Measurements from ENCODE around the gene ZNF839. TPM values are rescaled to one million over a fixed set of nuclear protein-coding genes. Genes with fewer than 3 reads are reported as not detected.

ZNF839 gene
- total and polyA plus RNA-seq, 2 experiments from 2014 or later: 8.3 to 9.8 TPM

DNA sequence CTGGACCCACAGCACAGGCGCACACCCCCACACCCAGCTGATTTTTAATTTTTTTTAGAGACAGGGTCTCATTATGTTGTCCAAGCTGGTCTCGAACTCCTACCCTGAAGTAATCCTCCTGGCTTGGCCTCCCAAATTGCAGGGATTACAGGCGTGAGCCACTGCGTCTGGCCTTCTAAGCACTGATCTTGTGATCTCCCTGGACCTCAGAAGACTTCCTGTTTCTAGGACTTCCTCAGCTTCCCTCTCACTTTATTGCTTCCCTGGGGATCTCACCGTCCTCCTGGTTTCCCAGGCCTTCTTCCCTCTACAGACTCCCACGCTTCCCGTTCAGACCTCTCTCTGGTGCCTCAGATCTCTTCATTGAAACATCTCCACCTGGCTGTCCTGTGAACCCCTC lies 13.8 kb downstream of the ZNF839 start:
- no peak overlapping the region for H3K27ac ChIP-seq
- no peaks in the 10 kb centered on the region for H4K20me1 ChIP-seq (ENCODE audit: insufficient read depth, poor library complexity, severe bottlenecking)
- no peaks in the 10 kb centered on the region for H3K9me2 ChIP-seq (replicated peaks; ENCODE audit: insufficient read depth)
- TF ChIP-seq, protein P1, sequence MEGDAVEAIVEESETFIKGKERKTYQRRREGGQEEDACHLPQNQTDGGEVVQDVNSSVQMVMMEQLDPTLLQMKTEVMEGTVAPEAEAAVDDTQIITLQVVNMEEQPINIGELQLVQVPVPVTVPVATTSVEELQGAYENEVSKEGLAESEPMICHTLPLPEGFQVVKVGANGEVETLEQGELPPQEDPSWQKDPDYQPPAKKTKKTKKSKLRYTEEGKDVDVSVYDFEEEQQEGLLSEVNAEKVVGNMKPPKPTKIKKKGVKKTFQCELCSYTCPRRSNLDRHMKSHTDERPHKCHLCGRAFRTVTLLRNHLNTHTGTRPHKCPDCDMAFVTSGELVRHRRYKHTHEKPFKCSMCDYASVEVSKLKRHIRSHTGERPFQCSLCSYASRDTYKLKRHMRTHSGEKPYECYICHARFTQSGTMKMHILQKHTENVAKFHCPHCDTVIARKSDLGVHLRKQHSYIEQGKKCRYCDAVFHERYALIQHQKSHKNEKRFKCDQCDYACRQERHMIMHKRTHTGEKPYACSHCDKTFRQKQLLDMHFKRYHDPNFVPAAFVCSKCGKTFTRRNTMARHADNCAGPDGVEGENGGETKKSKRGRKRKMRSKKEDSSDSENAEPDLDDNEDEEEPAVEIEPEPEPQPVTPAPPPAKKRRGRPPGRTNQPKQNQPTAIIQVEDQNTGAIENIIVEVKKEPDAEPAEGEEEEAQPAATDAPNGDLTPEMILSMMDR (IDR thresholded peaks at IDR 0.05; ENCODE audit: poor library complexity): no peak
- TF ChIP-seq EZH2 (IDR thresholded peaks at IDR 0.05; ENCODE audit: borderline replicate concordance): no peak
- TF ChIP-seq EZH2phosphoT487 (IDR thresholded peaks at IDR 0.05; ENCODE audit: low read depth, severe bottlenecking, unreplicated experiment): no peak
- DNase-seq (ENCODE audit: low spot score): no peak
- no peaks in the 10 kb centered on the region for H3K27me3 ChIP-seq
- no peak overlapping the region for H3K4me3 ChIP-seq
- no peak overlapping the region for H3K4me2 ChIP-seq
- no peaks in the 10 kb centered on the region for H3K9me3 ChIP-seq (ENCODE audit: low read depth)
- no peaks in the 10 kb centered on the region for H3K4me1 ChIP-seq (ENCODE audit: insufficient read depth)
- 87% methylated on average over 7 of the region's 7 CpGs for WGBS (ENCODE audit: low lambda C conversion rate, missing lambda C conversion rate)
- no peaks in the 10 kb centered on the region for H3K36me3 ChIP-seq (replicated peaks; ENCODE audit: insufficient read depth, low read depth)
- H3K79me2 ChIP-seq: no peaks in the 10 kb centered on the region
- H2AFZ ChIP-seq: no peak overlapping the region

DNA sequence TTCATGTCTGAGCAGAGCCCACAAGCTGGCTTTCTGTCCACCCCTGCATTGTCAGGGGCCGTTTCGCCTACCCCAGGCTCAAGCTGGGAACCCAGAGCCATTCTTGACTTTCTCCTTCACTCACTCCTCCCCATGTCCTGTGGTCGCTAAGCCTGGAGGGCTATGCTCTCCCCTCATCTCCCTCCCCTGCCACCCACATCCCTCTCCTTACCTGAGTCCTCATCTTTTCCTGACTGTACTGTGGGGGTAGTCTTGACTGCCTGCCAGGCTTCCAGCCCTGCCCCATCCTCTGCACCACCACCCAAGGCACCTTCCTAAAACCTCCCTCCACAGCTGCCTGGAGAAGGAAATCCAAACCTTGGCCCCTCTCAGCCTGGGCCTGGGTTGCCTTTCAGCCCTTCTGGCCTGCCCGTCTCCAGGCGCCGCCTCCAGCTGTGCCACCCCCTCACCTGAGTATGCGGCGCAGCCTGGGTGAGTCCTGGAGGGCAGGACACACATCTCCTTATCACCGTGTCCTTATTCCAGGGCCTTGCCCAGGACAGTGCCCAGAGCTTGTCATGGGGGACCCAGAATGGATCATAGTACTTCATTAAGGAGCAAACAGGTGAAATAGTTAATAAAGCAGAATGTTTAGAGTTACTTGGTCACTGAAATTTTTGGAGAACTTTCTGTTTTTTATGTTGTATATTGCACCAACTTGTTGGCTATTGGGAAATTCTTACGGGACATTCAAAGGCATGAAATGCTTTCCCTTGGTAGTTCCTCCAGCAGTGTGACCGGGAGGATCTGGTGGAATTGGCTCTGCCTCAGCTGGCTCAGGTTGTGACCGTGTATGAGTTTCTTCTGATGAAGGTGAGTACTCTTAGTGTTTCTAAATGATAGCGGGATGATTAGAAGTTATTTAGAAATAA lies 14.5 kb downstream of the ZNF839 start:
- Histone ChIP-seq H3K27ac (no peak overlapping the region), H3K9me2 (replicated peaks; ENCODE audit: insufficient read depth) (no peaks in the 10 kb centered on the region), H3K4me2 (no peak overlapping the region), H3K36me3 (replicated peaks; ENCODE audit: insufficient read depth, low read depth) (no peaks in the 10 kb centered on the region), H2AFZ (no peak overlapping the region), H3K79me2 (no peaks in the 10 kb centered on the region), H4K20me1 (ENCODE audit: insufficient read depth, poor library complexity, severe bottlenecking) (no peaks in the 10 kb centered on the region), H3K4me1 (ENCODE audit: insufficient read depth) (no peaks in the 10 kb centered on the region), H3K9me3 (ENCODE audit: low read depth) (no peaks in the 10 kb centered on the region), H3K4me3 (no peak overlapping the region), H3K27me3 (no peaks in the 10 kb centered on the region)
- TF ChIP-seq EZH2 (IDR thresholded peaks at IDR 0.05; ENCODE audit: borderline replicate concordance): no peak
- TF ChIP-seq, protein P1 (IDR thresholded peaks at IDR 0.05; ENCODE audit: poor library complexity): no peak
- TF ChIP-seq EZH2phosphoT487 (IDR thresholded peaks at IDR 0.05; ENCODE audit: low read depth, severe bottlenecking, unreplicated experiment): no peak
- no peak for DNase-seq (ENCODE audit: low spot score)
- WGBS (ENCODE audit: low lambda C conversion rate, missing lambda C conversion rate): 98% methylated on average over 13 of the region's 13 CpGs

DNA sequence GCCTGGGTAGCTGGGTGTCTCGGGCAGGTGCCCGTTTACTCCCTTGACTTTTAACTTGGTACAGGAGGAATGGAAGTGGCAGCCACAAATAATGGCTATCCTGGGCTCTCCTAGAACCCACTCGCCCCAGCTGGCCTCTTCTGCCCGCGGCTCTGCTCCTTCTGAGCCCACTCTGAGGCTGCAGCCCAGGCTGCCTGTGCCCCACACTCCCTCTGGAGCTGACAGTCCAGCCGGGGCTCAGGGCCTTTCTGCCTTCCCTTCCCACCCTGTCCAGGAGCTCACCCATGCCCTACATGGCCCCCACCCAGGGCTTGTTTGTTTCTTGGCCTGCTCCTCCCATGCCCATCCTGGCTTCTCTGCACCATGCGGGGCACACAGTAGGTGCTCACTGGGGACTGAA lies 15.6 kb downstream of the ZNF839 start:
- no peaks in the 10 kb centered on the region for H3K36me3 ChIP-seq (replicated peaks; ENCODE audit: insufficient read depth, low read depth)
- H3K79me2 ChIP-seq: no peaks in the 10 kb centered on the region
- no peaks in the 10 kb centered on the region for H4K20me1 ChIP-seq (ENCODE audit: insufficient read depth, poor library complexity, severe bottlenecking)
- H3K4me3 ChIP-seq: no peak overlapping the region
- H3K9me2 ChIP-seq (replicated peaks; ENCODE audit: insufficient read depth): no peaks in the 10 kb centered on the region
- no peak overlapping the region for H2AFZ ChIP-seq
- no peak overlapping the region for H3K4me2 ChIP-seq
- H3K27ac ChIP-seq: no peak overlapping the region
- no peak for TF ChIP-seq EZH2 (IDR thresholded peaks at IDR 0.05; ENCODE audit: borderline replicate concordance)
- no peaks in the 10 kb centered on the region for H3K27me3 ChIP-seq
- no peak for DNase-seq (ENCODE audit: low spot score)
- no peaks in the 10 kb centered on the region for H3K4me1 ChIP-seq (ENCODE audit: insufficient read depth)
- 93% methylated on average over 7 of the region's 7 CpGs for WGBS (ENCODE audit: low lambda C conversion rate, missing lambda C conversion rate)
- H3K9me3 ChIP-seq (ENCODE audit: low read depth): no peaks in the 10 kb centered on the region

DNA sequence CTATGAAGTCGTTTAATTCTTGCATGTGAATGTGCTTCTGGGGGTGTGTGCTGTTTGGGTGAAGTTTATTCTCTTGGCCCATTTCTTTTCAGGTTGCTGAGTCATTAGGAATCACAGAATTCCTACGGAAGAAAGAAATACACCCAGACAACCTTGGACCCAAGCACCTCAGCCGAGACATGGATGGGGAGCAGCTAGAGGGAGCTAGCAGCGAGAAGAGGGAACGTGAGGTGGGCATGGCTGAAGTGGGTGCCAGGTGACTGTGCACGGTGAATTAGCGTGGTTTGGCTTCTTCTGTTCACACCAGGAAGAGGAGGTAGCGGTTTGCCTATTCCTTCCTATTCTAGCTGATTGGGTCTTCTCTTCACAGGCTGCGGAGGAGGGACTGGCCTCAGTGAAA lies 19.2 kb downstream of the ZNF839 start:
- no peaks in the 10 kb centered on the region for H3K9me3 ChIP-seq (ENCODE audit: low read depth)
- H3K27me3 ChIP-seq: no peaks in the 10 kb centered on the region
- no peaks in the 10 kb centered on the region for H3K36me3 ChIP-seq (replicated peaks; ENCODE audit: insufficient read depth, low read depth)
- no peak overlapping the region for H3K4me3 ChIP-seq
- no peak overlapping the region for H3K4me2 ChIP-seq
- DNase-seq (ENCODE audit: low spot score): no peak
- no peaks in the 10 kb centered on the region for H4K20me1 ChIP-seq (ENCODE audit: insufficient read depth, poor library complexity, severe bottlenecking)
- TF ChIP-seq EZH2phosphoT487 (IDR thresholded peaks at IDR 0.05; ENCODE audit: low read depth, severe bottlenecking, unreplicated experiment): no peak
- no peak for TF ChIP-seq EZH2 (IDR thresholded peaks at IDR 0.05; ENCODE audit: borderline replicate concordance)
- TF ChIP-seq, protein P1 (IDR thresholded peaks at IDR 0.05; ENCODE audit: poor library complexity): no peak
- H3K9me2 ChIP-seq (replicated peaks; ENCODE audit: insufficient read depth): no peaks in the 10 kb centered on the region
- 94% methylated on average over 9 of the region's 9 CpGs for WGBS (ENCODE audit: low lambda C conversion rate, missing lambda C conversion rate)
- no peaks in the 10 kb centered on the region for H3K4me1 ChIP-seq (ENCODE audit: insufficient read depth)
- no peak overlapping the region for H2AFZ ChIP-seq
- no peak overlapping the region for H3K27ac ChIP-seq
- H3K79me2 ChIP-seq: no peaks in the 10 kb centered on the region
